IPS-NIHi11 (cell line): ENCODE data around the gene ZNF654.
"Not testable (repeated sequence)": the region's sequence is repeated elsewhere in the genome, so short reads cannot be mapped to it uniquely, and the experiment has no call there.

Experiments
- DNase-seq: peaks from one replicate; pipeline ENCODE4 v3.0.0; 2012; ENCODE audit warnings: mixed read lengths, low spot score

The ZNF654 gene

GRCh38 chr3:88061746-88062145, 2.7 kb downstream of the ZNF654 start:
- DNase-seq = no peak

GRCh38 chr3:88075072-88075471, 16.0 kb downstream of the ZNF654 start:
- no peak for DNase-seq

DNA sequence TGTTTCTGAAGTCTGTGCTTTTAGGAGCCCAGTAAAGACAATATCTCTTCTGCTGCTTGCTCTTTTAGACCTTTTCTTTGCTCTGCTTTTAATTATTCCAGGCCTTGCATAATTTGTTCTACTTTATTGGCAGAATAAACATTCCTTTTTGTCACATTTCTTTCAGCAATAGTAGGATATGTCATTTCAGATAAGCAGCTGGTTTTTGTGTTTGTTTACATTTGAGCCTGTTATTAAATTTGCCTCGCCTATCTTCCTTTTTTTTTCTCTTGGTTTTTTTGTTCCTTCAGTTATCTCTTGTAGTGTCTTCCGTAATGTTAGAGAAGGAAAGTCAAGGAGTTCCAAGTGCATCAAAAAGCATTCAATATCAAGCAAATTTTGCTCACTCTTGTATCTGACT, 16.4 kb downstream of the ZNF654 start:
- DNase-seq = no peak

- DNase-seq = no peak
Observed at GRCh38 chr3:88076712-88077111, 17.7 kb downstream of the ZNF654 start.

GRCh38 chr3:88078932-88079331, 19.9 kb downstream of the ZNF654 start:
- DNase-seq = no peak

- DNase-seq = no peak
Observed at GRCh38 chr3:88082854-88083253, 23.8 kb downstream of the ZNF654 start.

- DNase-seq = no peak
Observed at GRCh38 chr3:88084097-88084501, 25.0 kb downstream of the ZNF654 start.

- DNase-seq = no peak
Observed at GRCh38 chr3:88090681-88091080, 31.6 kb downstream of the ZNF654 start.

GRCh38 chr3:88092270-88092669, 33.2 kb downstream of the ZNF654 start:
- DNase-seq = no peak

DNA sequence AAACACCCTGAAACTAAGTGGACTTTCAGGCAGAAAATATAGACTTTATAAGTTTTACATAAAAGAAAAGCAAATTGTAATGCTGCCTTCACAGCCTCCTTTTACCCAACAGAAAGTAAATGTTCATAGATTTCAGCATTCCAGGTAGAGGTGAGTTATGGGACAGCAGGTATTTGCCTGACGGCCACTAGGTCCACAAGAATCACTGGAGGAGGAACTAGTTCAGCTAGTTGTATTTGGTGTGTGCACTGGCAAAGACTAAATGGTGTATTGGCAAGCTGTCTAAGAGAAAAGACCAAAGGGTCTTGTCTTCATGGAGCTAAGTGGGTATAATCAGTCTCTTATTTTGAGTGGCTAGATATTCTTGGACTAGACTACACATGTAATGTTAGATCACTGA, 34.2 kb downstream of the ZNF654 start:
- DNase-seq = no peak

- no peak for DNase-seq
Observed at GRCh38 chr3:88101142-88101541, 42.1 kb downstream of the ZNF654 start.

DNA sequence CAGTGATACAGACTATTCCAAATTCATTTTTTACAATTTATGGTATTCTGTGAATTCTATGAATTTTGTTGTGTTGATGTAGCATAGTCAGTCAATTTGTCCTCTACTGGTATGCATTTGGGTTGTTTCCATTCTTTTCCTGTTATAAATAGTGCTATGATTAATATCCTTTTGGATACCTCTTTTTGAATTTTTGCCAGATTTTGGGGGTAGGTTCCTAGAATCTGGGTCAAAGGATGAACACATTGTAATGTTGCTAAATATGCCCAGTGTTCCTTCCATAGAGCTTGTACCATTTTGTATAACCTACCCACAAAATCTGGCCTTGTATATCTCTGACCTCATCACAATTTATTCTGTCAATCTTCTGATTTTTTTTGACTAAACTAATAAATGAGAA, 46.3 kb downstream of the ZNF654 start:
- no peak for DNase-seq

DNA sequence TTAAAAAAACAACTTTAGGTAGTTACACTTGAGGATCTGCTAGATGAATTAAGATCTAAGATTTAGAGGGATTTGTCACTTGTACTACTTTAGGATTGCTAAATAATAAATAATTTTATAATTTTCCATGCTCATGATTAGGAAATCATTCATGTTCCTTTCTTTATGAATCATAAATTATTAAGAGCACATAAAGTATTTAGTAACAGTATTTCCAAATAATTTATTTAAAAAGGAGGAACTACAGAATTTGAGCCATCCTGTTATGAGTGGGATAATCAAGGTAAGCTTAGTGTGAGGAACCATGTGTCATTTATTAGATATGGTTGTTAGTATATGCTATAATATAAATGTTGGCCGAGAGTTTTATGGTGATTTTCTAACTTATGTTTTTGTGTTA, 53.2 kb downstream of the ZNF654 start:
- DNase-seq = no peak

GRCh38 chr3:88113311-88114162, 54.5 kb downstream of the ZNF654 start:
- DNase-seq = peak; percentile 47

DNA sequence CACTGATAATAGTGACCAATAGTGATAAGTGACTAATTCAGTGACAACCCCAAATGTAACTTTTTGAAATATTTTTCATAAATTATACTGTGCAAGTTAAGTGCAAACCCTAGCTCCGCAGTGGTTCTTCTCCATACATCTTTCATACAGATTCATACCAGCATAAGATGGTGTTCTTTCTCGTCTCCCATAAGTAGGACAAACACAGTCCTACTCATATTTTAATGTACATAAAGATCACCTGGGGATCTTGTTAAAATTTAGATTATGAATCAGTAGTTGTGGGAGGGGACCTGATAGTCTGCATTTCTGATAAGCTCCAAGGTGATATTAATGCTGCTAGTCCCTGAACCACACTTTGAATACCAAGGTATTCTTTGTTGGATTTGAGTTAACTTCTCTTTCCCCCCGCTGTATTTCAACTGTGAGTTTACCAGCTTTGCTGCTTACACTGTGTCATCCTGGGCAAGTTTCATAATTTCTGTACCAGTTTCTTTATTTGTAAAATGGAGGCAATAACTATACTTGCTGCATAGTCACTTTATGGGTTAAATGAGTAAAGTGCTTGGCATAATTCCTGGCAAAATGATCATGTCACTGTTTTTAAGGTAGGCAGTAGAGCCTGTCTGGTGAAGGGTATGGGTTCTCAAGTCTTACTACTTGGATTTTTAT, 56.0 kb downstream of the ZNF654 start:
- DNase-seq = no peak

GRCh38 chr3:88117683-88118082, 58.6 kb downstream of the ZNF654 start:
- no peak for DNase-seq

DNA sequence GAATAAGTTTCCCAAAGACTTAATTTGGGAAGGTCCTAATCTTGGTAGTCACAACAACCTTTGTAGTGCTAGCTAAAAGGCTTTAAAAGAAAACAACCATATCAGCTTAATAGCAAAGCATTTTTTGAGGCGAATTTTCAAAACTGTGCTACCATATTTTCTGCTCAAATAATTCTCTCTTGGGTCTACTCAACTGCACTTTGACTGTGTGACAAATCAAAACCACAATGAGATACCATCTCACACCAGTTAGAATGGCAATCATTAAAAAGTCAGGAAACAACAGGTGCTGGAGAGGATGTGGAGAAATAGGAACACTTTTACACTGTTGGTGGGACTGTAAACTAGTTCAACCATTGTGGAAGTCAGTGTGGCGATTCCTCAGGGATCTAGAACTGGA, 59.5 kb downstream of the ZNF654 start:
- DNase-seq = not testable (repeated sequence)

DNA sequence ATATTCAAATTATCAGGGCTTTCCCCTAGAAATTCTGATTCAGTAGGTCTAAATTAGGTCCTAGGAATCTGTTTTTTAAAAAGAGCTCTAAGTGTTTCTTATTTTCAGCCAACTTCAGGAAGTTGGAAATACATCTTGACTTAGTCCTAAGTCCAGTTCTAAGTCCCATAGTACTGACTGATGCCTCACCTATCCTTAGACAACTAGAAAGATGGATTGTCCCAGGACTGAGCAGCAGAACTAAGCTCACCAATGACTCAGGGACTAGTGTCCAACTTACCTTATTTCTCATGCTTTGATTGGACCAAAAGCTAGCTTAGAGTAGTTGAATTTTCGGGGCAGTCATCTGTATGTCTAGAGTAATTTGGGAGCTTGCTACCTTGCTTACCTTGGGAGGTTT, 64.5 kb downstream of the ZNF654 start:
- no peak for DNase-seq

GRCh38 chr3:88131695-88132094, 72.6 kb downstream of the ZNF654 start:
- no peak for DNase-seq

DNA sequence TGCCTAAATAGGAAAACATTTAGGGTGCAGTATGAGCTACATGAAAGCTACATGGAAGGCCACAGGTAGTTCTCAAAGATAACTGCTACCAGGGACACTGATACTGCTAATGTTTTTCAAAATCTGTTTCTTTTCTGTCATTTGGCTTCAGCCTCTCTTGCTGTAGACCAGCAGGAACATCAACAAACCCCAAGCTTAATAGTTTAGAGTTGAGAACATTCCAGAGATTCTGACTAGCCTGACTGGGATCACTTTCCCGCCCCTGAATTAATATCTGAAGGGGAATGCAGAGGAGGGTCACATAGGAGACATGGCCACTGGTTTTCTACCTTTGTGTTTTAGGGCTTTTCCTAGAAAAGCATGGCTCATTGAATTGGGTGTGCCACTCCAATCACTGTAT, 73.8 kb downstream of the ZNF654 start:
- no peak for DNase-seq

- DNase-seq = no peak
Observed at GRCh38 chr3:88133711-88134263, 74.7 kb downstream of the ZNF654 start.

DNA sequence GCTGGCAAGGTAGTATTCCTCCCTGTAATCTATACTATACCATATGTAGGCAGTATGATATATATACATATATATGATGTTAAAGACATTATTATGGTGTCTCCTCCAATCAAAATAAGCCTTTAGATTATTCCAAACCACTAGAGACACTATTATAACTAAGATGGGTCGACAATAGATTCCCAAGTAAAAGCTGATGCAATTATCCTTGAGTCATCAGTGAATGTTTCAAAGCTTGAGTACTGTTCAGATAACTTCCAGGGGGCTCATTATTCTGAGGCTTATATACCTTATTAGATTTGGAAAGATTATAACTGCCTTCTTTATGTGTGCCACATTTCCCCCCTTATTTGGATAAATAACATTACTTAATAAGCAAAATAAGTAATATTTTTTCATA, 78.8 kb downstream of the ZNF654 start:
- no peak for DNase-seq

GRCh38 chr3:88141458-88142083, 82.5 kb downstream of the ZNF654 start:
- no peak for DNase-seq
